ENCODE results near the gene ELK4.

Gene ELK4

DNA sequence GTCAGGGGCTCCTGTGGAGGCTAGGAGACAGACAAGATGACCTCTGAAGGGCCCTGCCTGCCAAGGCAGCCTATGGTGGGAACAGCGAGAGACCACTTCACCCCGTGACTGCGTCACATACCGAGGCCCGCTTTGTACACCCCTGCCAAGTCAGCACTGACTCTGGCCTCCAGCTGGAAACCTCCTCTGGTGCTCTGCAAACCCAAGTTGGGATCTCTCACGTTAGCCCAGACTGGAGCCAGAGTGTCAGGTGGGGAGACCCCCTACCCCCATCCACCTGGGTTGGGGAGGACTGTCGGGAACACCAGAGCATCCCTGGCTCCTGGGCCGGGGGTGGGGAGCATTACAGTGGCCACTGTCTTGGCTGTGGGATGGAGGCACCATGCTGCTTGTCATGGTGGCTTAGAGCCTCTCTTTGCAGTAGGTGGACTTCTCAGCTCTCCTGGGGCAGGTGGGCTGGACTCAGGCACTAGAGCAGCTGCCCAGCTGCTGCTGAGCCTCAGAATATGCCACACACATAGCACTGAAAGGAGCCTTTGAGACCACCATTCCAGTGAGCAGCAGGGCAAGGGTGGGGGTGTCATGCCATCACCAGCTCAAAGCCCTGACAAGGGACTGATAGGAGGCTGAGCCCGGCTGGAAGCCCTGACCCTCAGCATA, 50.4 kb downstream of the ELK4 start:
- DNase-seq (ENCODE audit: low read depth, low spot score): no peak

DNA sequence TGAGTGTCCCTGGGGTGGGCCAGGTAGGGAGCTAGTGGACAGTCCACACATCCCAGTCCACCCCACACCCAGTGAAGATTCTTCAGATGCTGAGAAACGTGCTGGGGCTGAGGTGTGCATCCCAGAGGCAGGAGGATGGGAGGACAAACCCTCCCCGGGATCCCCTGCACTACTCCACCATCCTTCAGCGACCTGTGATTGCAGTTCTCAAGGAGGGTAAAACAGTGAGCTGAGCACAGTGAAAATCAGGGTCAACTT, 51.0 kb downstream of the ELK4 start:
- no peak for DNase-seq (ENCODE audit: low read depth, low spot score)

DNA sequence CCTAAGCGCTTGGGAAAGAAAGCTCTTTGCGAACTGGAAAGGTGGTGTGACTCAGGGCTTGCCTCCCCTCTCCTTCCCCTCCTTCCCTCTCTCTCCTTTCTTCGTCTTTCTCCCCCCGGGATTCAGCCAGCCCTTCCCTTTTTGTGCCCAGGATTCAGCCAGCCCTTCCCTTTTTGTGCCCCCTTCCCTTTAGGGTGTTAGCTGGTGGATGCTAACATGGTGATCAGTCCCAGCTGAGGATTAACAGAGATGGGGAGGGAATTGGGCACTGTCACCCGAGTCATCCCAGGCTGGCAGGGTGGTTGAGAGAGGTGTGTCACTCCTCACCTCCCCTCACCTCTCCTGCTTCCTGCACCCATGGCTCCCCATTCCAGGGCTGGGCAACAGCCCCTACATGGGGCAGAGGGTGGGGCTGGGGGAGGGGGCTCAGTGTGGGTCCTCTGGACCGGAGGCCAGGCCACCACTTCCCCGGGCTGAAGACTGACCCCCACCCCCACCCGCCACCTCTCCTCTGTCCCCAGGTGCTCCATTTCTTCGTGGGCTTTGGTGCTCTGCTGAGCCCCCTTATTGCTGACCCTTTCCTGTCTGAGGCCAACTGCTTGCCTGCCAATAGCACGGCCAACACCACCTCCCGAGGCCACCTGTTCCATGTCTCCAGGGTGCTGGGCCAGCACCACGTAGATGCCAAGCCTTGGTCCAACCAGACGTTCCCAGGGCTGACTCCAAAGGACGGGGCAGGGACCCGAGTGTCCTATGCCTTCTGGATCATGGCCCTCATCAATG, 51.5 kb downstream of the ELK4 start:
- DNase-seq (ENCODE audit: low read depth, low spot score): no peak

DNA sequence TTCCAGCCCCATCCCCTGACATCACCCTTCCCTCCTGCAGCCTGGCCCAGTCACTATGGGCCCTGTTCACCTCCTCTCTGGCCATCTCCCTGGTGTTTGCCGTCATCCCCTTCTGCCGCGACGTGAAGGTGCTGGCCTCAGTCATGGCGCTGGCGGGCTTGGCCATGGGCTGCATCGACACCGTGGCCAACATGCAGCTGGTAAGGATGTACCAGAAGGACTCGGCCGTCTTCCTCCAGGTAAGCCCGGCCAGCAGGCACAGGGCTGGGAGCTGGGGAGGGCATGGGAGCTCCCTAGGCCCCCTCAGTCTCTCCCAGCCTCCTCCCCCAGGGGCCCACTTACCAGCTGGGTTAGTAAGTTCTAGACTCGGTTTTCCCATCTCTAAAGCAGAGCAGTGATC, 52.1 kb downstream of the ELK4 start:
- no peak for DNase-seq (ENCODE audit: low read depth, low spot score)

DNA sequence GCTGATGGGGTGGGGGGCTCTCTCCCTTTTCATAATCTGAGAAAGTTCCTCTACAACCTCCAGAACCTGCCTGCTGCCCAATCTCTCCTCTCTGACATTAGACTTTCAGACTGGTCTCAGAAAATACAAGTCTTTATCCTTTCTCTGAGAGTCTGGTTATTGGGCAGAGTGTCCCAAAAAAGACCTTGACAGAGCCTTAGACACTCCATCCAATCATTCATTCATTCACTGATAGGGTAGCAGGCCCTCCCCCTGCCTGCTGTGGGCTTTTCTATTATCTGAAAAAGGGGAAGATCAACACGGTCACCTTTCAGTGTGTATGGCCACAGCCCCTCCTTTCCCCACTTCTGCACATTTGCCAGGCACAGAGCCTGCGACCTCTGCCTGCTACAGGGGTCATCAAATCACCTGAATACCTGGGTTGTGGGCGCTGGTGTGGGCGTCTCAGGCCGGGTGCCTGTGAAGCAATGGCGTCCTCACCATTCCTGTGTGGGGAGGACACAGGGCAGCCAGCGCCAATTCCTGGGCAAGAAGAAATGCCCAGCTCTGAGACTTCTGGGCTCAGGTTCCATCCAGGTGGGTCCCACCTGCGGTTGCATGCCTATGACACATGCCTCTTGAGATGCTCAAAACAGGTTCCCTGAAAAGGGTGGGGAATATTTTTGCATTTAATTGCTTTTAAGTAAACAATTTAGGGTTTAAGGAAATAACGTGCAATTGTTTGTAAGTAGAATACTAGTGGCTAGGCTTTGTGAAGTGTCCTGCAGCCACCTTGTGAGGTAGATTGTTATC, 52.8 kb downstream of the ELK4 start:
- DNase-seq (ENCODE audit: low read depth, low spot score): no peak

DNA sequence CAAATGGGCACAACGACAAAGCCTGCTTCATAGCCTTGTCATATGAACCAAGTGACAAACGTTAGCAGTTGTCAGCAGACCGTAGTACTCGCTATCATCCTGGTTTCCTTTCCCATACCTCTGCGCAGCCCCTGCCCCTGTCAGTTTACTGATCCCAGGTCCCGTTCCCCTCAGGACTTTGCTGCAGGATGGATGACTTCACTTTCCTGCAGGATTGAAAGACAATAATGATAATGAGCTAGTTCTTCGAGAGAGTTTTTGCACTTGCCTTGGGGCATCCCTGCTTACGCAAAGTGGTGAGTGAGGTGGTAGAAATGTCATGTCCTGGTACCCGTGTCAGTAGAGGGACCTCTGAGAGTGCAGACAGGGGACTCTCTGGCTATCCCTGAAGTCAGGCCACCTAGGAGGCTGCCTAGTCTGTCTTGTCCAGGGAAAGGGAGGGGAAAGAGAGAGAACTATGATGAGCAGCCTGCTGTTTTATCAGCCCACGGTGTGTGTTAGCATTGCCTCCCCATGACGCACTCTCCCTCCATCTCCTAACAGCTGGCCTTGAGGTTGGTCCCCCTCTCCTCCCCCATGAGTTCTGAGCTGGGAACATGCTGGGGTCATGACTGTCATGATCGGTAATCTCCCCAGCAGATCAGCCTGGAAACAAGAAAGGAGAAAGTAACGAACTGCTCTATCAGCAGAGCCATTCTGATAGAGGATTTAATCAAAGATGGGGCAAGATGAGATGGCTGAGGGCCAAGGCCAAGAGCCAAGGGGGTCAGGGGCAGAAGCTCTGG, 53.7 kb downstream of the ELK4 start:
- DNase-seq (ENCODE audit: low read depth, low spot score): no peak

DNA sequence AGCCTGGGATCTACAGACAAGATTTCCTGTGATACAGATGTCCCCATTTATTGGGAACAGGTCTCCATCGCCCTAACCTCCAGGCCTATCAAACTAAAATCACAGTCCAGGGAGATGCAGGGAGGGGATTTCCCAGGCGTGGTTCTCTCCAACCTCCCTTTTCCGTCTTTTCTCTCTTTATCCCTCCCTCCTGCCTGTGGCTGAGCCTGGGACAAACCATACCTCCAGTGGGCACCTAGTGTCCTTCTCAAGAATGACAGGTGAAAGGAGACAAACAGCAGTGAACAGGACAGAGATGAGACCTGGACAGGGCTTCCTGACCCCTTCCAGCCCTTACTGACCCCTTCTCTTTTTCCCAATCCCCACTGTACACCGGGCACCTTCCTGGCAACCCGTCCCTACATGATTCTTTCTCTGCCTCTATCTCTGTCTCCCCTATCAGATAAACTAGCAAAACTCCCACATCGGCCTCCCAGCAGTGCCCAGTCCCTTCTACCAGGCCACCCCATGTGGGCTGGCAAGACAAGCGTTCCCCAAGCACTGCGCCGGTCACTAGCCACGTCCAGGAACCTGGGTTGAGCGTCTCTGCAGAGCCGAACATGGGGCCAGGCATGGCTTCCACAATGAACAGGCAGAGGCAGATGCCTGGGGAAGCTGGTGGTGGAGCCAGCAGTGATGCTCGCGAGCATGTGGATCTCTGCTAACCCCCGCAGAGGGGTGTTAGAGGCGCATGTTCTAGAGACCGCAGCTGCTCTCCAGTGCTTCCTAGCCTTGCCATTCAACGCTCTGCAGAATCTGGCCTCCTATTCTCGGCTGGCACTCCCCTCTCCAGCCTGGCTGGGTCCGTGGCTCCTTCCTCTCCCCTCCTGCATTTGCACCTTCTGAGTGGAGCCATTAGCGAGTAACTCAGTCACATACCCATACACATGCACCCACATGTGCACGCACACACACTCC, 54.7 kb downstream of the ELK4 start:
- DNase-seq (ENCODE audit: low read depth, low spot score): no peak

DNA sequence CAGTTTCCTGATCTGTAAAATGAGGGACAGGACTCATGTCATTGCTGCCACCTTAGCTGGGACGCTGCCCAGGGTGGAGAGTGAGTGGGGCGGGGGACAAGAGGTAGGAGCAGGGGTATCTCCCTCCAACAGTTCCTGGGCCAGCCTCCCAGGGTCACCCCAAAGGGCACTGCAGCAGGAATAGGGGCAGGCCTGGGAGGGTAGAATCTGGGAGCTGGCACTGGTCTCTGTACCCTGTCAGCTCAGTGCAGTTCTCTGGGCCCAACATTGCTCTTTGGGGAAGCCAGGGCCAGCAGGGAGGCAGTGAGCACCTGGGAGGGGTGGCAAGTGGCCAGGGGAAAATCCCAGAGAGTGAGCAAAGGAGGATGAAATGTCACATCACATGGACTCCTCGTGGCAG, 55.8 kb downstream of the ELK4 start:
- DNase-seq (ENCODE audit: low read depth, low spot score): no peak

DNA sequence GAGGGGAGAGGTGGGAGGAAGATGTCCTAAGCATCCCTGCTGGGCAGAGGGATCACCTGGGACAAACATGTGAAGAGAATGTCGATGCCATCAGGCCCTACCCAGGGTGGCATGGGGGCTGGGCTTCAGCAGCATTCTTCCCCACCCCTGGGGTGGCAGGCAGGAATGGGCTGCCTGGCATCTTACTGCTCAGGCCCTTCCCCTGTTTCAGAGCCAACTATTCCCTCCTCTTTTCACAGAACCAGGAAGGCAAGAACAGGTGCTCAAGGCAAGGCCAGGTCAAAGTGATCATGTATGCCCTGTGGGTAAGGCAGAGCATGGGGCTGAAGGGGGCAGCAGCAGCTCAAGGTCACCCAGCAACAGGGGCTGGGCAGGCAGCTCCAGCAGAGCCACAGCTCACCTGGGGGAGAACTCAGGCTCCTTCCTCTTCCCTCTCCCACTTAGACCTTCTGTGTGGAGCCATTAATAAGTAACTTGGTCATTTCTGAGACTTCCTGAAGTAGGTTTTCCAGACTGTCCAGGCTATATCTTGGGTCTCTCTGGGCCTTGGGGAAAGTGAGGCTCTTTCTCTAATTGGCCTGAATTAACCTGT, 56.4 kb downstream of the ELK4 start:
- no peak for DNase-seq (ENCODE audit: low read depth, low spot score)

DNA sequence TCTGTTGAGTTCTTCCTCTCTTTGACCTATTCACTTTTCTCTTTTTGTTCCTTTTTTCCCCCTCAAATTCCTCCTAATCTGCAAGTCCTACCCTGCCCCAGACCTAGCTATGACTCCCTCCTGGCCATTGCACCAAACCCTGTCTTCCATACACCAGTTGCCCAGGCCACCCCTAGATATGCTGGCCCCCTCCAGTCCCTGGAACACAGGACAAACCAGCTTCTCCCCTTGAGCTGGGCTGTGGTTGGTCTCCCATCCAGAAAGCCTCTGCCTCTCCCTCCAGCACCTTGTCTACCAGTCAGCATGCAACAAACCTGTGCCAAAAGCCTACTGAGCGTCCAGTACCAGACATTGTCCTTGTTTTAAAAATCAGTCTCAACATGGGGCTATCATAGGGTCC, 59.4 kb downstream of the ELK4 start:
- no peak for DNase-seq (ENCODE audit: low read depth, low spot score)

DNA sequence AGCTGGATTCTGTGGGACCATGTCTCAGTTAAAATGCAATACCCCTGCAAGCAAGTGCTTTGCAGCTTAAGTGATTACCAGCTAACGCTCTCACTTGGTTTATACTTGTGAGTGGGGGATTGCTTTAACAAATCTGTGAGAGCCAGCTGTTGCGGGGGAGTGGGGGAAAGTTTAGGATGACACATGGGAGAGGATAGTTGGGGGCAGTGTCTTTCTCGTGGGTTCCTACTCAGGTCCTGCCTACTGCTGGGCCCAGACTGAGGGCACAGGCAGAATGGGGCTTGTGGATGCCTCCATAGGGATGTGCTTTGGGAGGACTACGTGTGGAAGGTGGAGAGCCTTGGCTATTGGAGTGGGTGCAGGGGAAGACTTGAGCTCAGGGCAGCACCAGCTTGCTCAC, 60.1 kb downstream of the ELK4 start:
- DNase-seq (ENCODE audit: low read depth, low spot score): no peak

DNA sequence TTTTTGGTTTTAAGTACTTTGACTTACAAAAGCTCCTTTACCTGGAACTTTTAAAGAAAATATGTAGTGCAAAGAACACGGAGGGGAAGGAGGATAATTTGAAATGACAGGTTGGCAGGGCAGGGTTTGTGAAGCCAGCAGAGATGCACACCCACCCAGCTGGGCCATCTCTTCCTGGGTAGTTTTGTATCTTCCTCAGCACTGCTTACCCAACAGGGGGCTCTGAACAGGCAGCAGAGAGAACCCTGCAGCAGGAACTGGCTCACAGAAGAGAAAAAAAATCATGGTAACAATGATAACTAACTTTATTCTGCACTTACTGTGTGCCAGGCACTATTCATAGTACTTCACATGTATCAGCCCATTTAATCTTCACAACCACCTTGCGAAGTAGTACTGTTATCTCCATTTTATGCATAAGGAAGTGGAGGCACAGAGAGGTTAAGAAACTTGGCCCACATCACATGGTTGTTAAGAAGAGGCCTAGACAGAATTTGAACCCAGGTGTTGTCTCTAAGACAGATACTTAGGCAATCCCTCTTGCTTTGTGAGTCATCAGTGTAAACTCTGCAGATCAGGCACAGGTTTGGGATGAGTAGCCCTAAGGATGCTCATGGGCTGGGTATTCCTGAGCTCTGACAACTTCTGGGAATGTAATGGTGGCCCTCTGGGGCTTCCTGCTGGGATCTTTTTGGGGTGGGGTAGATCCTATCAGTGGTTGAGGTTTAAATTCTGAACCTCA, 60.8 kb downstream of the ELK4 start:
- DNase-seq (ENCODE audit: low read depth, low spot score): no peak

DNA sequence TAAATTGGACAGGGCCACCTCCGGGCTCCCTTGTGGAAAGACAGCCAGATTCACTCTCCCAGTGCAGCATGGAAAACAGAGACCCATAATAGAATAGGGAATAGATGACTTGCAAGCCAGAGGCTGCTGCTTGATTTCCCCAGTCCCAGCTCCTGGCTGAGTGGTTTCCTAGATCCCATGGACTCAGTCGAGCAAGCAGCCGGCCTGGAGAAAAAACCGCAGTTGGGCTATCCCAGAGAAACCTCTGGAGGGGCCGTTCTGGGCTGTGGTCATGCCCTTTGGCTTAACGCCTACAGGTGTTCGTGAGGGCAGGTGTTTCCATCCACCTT, 61.7 kb downstream of the ELK4 start:
- DNase-seq (ENCODE audit: low read depth, low spot score): no peak

DNA sequence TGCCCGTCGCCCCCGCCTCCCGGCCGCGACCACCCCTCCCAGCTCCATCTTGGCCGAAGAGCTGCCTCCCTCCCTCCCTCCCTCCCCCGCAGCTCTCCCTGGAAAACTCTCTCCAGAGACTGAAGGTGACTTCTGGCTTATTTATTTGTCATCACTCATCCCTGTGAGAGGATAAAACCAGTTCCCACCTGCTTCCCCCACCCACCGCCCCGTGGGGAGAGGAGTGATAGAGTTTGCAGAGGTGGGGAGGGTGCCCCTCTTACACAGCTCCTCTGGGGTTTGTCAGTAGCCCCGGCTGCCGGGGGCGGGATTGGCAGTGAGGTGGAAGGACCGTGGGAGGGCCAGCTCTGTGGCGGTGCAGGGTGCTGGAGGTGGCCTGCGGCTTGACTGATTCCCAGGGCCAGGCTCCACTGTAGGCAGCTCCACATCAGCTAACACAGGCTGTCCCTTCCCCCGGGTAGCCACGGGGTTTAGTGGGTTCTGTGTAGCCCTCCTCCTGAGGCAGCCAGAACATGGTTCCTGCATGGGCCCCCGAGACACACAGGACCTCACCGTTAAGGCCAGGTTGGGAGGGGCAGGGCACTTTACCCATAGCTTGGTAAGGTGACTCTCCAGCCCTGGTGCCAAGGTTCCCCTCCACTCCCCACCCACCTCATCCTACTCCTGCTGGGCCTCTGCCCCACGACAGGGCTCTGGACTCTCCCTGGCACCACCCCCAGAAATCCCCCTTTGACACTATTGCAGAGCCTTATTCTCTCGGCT, 62.2 kb downstream of the ELK4 start:
- no peak for DNase-seq (ENCODE audit: low read depth, low spot score)

DNA sequence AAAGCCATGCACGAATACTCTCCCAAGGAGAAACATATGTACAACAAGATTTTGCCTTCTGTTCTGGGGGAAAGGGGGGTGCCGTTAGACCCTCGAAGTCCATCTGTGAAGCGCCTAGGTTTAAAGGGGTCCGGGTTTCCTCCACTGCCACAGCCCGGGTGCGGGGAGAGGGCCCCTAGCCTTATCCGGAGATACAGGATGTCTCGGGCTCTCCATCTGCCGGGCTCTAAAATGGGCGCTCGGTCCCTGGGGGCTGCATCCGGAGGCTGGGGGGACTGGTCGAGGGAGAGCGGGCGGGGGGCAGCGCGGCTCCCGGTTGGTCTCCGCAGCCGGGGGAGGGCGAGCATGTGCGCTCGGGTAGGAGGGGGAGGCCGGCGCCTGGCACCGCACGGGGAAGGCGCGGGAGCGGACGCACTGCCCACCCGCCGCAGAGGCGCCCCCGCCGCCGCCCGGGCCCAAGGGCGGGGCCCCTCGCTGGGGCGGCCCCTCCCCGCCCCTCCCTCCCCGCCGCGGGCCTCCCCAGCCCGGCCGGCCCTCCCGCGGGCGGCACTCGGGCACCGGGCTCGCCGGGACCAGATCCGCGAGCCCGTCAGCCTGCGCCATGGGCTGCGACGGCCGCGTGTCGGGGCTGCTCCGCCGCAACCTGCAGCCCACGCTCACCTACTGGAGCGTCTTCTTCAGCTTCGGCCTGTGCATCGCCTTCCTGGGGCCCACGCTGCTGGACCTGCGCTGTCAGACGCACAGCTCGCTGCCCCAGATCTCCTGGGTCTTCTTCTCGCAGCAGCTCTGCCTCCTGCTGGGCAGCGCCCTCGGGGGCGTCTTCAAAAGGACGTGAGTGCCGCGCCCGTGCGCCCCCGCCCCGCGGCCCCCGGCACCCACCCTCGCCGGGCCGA, 63.1 kb downstream of the ELK4 start:
- no peak for DNase-seq (ENCODE audit: low read depth, low spot score)

DNA sequence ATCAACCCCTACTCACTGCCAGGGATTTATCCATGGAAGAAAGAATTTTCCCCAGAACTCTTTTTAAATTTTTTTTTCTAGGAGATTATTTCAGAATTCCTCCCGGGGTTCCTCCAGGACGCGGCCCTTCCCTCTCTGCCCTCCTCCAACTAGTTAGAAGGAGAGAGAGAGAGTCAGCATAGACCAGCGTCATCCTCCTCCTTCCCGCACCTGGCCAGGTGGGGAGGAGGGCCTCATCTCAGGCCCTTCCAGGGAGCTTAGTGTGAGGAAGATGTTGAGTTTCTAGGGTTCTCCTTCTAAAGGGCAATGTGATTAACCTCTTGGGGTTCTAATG, 63.7 kb downstream of the ELK4 start:
- no peak for DNase-seq (ENCODE audit: low read depth, low spot score)

DNA sequence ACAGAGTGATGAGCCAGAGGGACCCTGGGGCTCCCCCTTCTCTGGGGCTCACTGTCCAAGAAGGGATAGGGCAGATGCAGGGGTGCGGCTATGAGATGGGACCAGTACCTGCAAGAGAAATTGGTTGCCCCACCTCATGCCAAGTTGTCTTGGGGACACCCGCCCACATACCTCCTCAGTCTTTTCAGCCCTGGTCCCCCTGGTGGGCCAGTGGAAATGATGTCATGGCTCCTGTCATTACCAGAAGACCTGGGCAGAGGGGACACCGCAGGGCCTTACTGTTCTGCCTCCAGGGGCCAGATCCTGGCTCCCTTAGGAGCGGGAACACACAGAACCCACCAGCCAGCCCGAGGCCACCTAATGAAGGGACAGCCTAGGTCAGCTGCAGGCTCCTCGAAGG, 64.1 kb downstream of the ELK4 start:
- no peak for DNase-seq (ENCODE audit: low read depth, low spot score)

DNA sequence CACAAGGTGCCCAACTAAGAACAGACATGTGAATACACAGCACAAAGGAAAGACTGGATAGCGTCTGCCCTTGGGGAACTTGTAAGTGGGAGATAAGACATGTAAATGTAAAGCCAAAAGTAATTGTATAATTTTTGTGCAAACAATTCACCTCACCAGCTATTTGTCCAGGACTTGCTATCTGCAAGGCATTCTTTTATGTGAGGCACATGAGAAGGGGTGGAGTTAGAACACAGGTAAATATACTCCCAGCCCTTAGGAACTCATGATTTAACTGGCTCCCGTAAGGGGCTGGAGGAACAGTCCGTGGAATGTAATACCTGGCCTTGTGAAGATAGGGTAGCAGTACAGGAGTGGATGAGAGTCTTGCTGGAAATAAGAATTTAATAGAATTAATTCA, 66.0 kb downstream of the ELK4 start:
- DNase-seq (ENCODE audit: low read depth, low spot score): no peak
